Measurements from ENCODE around the gene SLA2. TPM values are rescaled to one million over a fixed set of nuclear protein-coding genes. Genes with fewer than 3 reads are reported as not detected.
A peak's percentile ranks its signal among the peaks of the same experiment; 100 is the strongest.
"Not testable (repeated sequence)": the region's sequence is repeated elsewhere in the genome, so short reads cannot be mapped to it uniquely, and the experiment has no call there.

The SLA2 gene
- total RNA-seq, 1 experiment from 2014 or later = not detected

DNA sequence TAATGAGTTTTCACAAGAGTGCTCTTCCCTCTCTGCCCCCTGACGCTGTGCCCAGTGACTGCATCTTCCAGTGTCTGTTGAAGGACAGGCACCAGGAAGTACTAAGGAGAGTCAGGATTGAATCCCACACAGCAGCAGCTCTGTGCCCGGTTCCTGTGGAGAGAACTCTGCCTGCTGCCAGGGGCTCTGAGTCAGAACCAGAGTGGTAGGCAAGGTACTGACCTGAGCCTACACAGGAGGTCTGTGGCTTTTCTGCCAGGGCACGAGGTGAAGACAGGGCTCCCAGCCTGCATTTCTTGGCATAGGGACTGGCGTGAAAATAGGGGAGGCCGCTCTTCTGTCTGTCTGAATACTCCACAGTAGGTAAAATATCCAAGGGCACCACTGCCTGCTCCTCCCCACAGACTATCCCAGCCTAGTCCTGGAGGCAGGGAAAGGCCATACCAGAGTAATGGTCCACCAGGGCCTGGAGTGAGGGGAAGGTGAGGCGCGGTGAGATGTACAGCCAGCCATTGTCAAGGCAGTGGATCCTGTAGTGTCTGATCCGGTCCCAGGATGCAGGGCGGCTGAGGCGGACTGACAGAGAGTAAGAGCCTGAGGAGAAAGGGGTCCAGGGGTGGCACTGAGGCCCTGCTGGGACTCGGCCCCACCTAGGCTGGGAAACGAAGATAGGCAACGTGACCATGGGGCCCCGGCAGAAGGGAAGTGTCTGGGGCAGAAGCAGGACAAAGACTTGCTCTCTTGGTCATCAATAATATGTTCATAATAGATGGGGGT, 31.0 kb downstream of the SLA2 start:
- intact Hi-C loops (cut with micrococcal nuclease; ENCODE audit: unreplicated experiment) = no loop called here
- peaks cover 35% of the 10 kb centered on the region for H4K20me1 ChIP-seq (ENCODE audit: insufficient read depth)
- ChIA-PET CTCF (no interaction called here), POLR2A (ENCODE audit: unreplicated experiment) (interaction anchor here (0.6 to 1.1 kb wide), 2 partner anchors 150 to 159 kb away, joined by 3 to 7 read pairs; partner anchors contain the start of gene DSN1)
- H3K79me2 ChIP-seq (ENCODE audit: low read depth) = peaks cover 19% of the 10 kb centered on the region; the same call in 1 of the 2 replicates
- H3K4me1 ChIP-seq (replicated peaks; ENCODE audit: insufficient read depth) = no peaks in the 10 kb centered on the region
- H2AFZ ChIP-seq = no peak overlapping the region
- DNase-seq = no peak
- no peak overlapping the region for H3K4me2 ChIP-seq
- H3F3A ChIP-seq (ENCODE audit: insufficient read depth, low read depth) = peaks cover 51% of the 10 kb centered on the region
- no peaks in the 10 kb centered on the region for H3K9me2 ChIP-seq (ENCODE audit: insufficient read depth)
- TF ChIP-seq, protein P1, sequence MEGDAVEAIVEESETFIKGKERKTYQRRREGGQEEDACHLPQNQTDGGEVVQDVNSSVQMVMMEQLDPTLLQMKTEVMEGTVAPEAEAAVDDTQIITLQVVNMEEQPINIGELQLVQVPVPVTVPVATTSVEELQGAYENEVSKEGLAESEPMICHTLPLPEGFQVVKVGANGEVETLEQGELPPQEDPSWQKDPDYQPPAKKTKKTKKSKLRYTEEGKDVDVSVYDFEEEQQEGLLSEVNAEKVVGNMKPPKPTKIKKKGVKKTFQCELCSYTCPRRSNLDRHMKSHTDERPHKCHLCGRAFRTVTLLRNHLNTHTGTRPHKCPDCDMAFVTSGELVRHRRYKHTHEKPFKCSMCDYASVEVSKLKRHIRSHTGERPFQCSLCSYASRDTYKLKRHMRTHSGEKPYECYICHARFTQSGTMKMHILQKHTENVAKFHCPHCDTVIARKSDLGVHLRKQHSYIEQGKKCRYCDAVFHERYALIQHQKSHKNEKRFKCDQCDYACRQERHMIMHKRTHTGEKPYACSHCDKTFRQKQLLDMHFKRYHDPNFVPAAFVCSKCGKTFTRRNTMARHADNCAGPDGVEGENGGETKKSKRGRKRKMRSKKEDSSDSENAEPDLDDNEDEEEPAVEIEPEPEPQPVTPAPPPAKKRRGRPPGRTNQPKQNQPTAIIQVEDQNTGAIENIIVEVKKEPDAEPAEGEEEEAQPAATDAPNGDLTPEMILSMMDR (conservative IDR thresholded peaks at IDR 0.05) = no peak
- TF ChIP-seq EZH2 (IDR thresholded peaks at IDR 0.05; ENCODE audit: low read depth) = no peak
- BruUV-seq (replicated peaks) = no TSS peak
- H3K9me3 ChIP-seq (ENCODE audit: insufficient read depth, low read depth) = no peaks in the 10 kb centered on the region
- no peak overlapping the region for H3K27ac ChIP-seq
- H3K36me3 ChIP-seq (ENCODE audit: low read depth) = peaks cover 24% of the 10 kb centered on the region
- no peak overlapping the region for H3K4me3 ChIP-seq
- H3K27me3 ChIP-seq (ENCODE audit: insufficient read depth, low read depth) = no peaks in the 10 kb centered on the region

DNA sequence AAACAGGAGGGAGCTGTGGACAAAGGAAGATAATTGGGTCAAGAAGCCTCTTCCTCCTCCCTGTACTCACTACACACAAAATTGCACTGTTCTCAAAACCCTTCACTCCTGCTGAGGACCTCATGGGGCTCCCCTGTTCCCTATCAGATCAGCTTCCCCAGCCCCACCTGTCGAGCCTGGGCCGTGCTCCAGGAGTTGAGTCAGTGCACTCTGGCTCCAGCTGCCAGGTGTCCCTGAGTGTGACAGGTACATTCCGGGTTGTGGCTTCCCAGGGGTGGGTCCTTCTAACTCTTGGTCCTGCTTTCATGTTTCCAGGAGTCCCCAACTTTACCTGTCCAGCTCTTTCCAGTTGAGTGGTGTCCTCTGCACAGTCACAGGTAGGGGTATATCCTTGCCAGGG, 32.0 kb downstream of the SLA2 start:
- peaks cover 42% of the 10 kb centered on the region for H4K20me1 ChIP-seq (ENCODE audit: insufficient read depth)
- H2AFZ ChIP-seq = no peak overlapping the region
- no peaks in the 10 kb centered on the region for H3K4me1 ChIP-seq (replicated peaks; ENCODE audit: insufficient read depth)
- H3F3A ChIP-seq (ENCODE audit: insufficient read depth, low read depth) = peaks cover 59% of the 10 kb centered on the region
- H3K36me3 ChIP-seq (ENCODE audit: low read depth) = peaks cover 32% of the 10 kb centered on the region
- peaks cover 28% of the 10 kb centered on the region for H3K79me2 ChIP-seq (ENCODE audit: low read depth)
- no peak overlapping the region for H3K4me3 ChIP-seq
- H3K4me2 ChIP-seq = no peak overlapping the region
- H3K27ac ChIP-seq = no peak overlapping the region
- intact Hi-C loops (cut with micrococcal nuclease; ENCODE audit: unreplicated experiment) = loop anchor here (2.0 kb wide), 1 partner anchor 273 kb away; no protein-coding TSS in a partner anchor
- DNase-seq = peak; percentile 61 to 80
- ChIA-PET CTCF (no interaction called here), POLR2A (ENCODE audit: unreplicated experiment) (interaction anchor here (0.6 to 1.1 kb wide), 3 partner anchors 149 to 303 kb away, joined by 3 to 7 read pairs (median 4); partner anchors contain the start of gene DSN1)
- no peaks in the 10 kb centered on the region for H3K9me3 ChIP-seq (ENCODE audit: insufficient read depth, low read depth)
- no peak for TF ChIP-seq EZH2 (IDR thresholded peaks at IDR 0.05; ENCODE audit: low read depth)
- TF ChIP-seq, protein P1 (conservative IDR thresholded peaks at IDR 0.05) = no peak
- H3K9me2 ChIP-seq (ENCODE audit: insufficient read depth) = no peaks in the 10 kb centered on the region
- BruUV-seq (replicated peaks) = no TSS peak
- H3K27me3 ChIP-seq (ENCODE audit: insufficient read depth, low read depth) = no peaks in the 10 kb centered on the region

DNA sequence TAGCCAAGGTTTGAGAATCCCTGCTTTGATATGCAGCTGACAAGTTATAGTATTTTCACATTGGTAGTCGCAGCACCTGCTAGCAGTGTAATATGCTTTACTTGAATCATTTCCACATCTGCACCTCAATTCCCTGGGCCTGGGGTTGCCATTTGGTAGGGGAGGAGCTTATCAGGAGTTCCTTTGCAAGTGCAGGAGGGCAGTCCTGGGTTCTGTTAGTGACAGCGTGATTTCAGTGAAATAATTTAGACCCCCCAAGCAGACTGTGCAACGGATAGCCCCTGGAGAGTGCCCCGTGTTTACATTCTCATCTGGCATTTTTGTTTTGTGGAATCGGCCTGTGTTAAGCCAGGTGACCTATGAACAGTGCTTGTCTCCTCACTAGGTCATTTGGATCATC, 34.4 kb downstream of the SLA2 start:
- peaks cover 43% of the 10 kb centered on the region for H3K36me3 ChIP-seq (ENCODE audit: low read depth)
- H3K79me2 ChIP-seq (ENCODE audit: low read depth) = peaks cover 51% of the 10 kb centered on the region

DNA sequence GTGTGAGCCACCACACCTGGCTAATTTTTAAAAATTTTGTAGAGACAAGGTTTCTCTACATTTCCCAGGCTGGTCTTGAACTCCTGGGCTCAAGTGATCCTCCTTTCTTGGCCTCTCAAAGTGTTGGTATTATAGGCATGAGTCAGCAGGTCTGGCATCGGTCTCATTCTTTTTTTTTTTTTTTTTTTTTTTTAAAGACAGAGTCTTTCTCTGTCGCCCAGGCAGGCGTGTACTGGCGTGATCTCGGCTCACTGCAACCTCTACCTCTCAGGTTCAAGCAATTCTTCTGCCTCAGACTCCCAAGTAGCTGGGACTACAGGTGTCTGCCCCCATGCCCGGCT, 37.6 kb downstream of the SLA2 start:
- H3K9me3 ChIP-seq (ENCODE audit: insufficient read depth, low read depth); H3K27me3 ChIP-seq (ENCODE audit: insufficient read depth, low read depth); DNase-seq; POLR2A ChIA-PET (ENCODE audit: unreplicated experiment); BruUV-seq (replicated peaks); H2AFZ ChIP-seq; H3K9me2 ChIP-seq (ENCODE audit: insufficient read depth); CTCF ChIA-PET: not testable (repeated sequence)
- H3F3A ChIP-seq (ENCODE audit: insufficient read depth, low read depth) = peaks cover 77% of the 10 kb centered on the region
- intact Hi-C loops (cut with micrococcal nuclease; ENCODE audit: unreplicated experiment) = loop anchor here (5.0 kb wide), 2 partner anchors 139 to 146 kb away; partner anchors contain the start of gene NDRG3
- H3K36me3 ChIP-seq (ENCODE audit: low read depth) = peaks cover 41% of the 10 kb centered on the region
- H3K4me3 ChIP-seq = peak overlapping the region; percentile 100; the same call in 1 of the 2 replicates
- peaks cover 61% of the 10 kb centered on the region for H3K79me2 ChIP-seq (ENCODE audit: low read depth)
- H4K20me1 ChIP-seq (ENCODE audit: insufficient read depth) = peaks cover 28% of the 10 kb centered on the region
- peaks cover 22% of the 10 kb centered on the region for H3K4me1 ChIP-seq (replicated peaks; ENCODE audit: insufficient read depth)
- H3K27ac ChIP-seq = peak overlapping the region; percentile 95
- peak overlapping the region; percentile 90 for H3K4me2 ChIP-seq

More for the DNA sequence above, 34.4 kb downstream of the SLA2 start:
- Histone ChIP-seq H4K20me1 (ENCODE audit: insufficient read depth) (peaks cover 42% of the 10 kb centered on the region), H3K4me2 (no peak overlapping the region), H3K4me3 (no peak overlapping the region), H3K9me3 (ENCODE audit: insufficient read depth, low read depth) (no peaks in the 10 kb centered on the region), H3K27ac (no peak overlapping the region), H3K9me2 (ENCODE audit: insufficient read depth) (no peaks in the 10 kb centered on the region), H3F3A (ENCODE audit: insufficient read depth, low read depth) (peaks cover 81% of the 10 kb centered on the region), H3K27me3 (ENCODE audit: insufficient read depth, low read depth) (no peaks in the 10 kb centered on the region), H3K4me1 (replicated peaks; ENCODE audit: insufficient read depth) (peaks cover 15% of the 10 kb centered on the region), H2AFZ (no peak overlapping the region)
- ChIA-PET POLR2A (ENCODE audit: unreplicated experiment) (no interaction called here), CTCF (interaction anchor here (1.2 kb wide), 1 partner anchor 312 kb away, joined by 3 read pairs; no protein-coding TSS in a partner anchor)
- TF ChIP-seq, protein P1 (conservative IDR thresholded peaks at IDR 0.05) = no peak
- no peak for TF ChIP-seq EZH2 (IDR thresholded peaks at IDR 0.05; ENCODE audit: low read depth)
- intact Hi-C loops (cut with micrococcal nuclease; ENCODE audit: unreplicated experiment) = loop anchor here (2.0 kb wide), 1 partner anchor 275 kb away; no protein-coding TSS in a partner anchor
- BruUV-seq (replicated peaks) = no TSS peak
- DNase-seq = no peak

Data from PC-9 (cell line).